NCI-H2107 treated with DMSO at 0.1 percent for 48 hours (cell line): ENCODE results near the gene CERS1.

Source experiments
- DNase-seq: peaks from one replicate; lab custom pipeline; 2025; ENCODE audit not compliant: unreplicated experiment; lab: John Stamatoyannopoulos, UW

Gene CERS1

GRCh38 chr19:18840288-18841267, 55.4 kb downstream of the CERS1 start:
- DNase-seq = no peak

GRCh38 chr19:18839465-18840287, 56.3 kb downstream of the CERS1 start:
- no peak for DNase-seq

DNA sequence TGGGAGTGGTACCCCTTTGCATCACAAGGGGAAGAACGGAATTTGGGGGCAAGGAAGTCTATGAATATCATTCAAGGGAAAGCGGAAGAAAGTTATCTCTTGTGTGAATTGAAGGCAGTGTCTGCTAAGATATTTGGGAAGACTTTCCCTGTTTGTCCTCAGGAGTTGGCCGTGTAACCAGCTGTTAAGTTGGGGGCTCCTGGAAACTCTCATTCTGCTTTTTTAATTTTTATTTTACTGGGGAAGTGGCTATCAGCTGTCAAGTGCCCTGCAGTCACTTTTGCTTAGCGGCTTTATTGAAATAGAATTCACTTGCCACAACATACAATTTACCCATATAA, 61.3 kb downstream of the CERS1 start:
- no peak for DNase-seq

GRCh38 chr19:18833849-18834643, 61.9 kb downstream of the CERS1 start:
- peak; percentile 63 for DNase-seq

DNA sequence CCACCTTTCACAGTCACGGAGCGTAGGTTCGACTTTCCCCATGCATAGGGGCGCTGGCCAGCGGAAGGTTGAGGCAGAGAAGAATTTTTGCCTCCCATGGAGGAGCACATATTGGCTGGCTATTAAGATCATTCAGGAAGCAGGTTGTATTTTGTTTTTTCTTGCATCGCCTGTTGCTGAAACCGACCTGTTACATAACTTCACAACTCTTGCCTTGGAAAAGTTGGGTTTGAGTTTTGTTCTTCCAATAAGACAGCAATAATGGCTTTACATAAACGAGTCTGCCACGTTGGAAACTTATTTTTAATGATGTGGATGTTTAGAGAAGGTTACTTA, 62.8 kb downstream of the CERS1 start:
- no peak for DNase-seq

- no peak for DNase-seq
Observed at GRCh38 chr19:18832306-18833140, 63.4 kb downstream of the CERS1 start.

DNA sequence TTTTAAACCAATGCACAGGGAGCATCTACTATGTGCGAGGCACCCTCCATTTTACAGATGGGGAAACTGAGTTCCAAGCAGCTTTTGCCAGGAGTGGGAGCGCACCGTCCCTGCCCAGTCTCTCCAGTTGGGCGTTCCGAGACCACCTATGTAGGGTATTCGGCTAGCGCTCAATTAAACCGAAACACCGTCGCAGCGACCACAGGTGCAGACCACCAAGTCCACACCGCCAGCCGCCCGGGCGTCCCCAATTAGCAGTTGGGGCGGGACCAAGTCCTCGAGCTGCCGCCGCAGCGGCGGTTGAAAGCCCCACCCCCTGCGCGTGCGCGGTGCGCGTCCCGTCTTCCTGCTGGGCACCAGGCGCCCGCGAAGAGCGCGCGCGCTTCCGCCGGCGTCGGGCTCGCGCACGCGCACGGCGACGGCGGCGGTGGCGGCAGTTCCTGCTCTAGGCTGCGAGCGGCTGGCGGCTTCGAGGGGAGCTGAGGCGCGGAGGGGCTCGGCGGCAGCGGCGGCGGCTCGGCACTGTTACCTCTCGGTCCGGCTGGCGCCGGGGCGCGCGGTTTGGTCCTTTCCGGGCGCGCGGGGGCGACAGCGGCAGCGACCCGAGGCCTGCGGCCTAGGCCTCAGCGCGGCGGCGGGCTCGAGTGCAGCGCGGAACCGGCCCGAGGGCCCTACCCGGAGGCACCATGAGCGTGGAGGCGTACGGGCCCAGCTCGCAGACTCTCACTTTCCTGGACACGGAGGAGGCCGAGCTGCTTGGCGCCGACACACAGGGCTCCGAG, 64.2 kb downstream of the CERS1 start, which contains the start of gene UPF1:
TSS of gene UPF1 (plus strand) at position 436 of the 782 bp plus-strand sequence. CDS start at position 687, 251 bp downstream.
- DNase-seq = peak; percentile 67

DNA sequence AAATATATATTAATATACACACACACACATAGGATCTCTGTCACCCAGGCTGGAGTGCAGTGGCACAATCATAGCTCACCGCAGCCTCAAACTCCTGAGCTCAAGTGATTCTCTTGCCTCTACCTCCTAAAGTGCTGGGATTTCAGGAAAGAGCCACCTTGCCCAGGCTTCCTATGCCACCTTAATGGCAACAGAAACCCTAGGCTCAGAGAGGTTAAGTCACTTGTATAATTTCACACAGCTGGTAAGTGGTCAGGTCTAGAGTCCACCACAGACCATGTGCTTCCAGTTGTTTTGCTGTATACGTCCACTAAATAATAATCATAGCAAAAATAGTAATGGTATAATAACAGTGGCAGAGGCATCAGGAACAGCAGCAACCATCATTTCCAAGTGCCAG, 65.5 kb downstream of the CERS1 start:
- no peak for DNase-seq

DNA sequence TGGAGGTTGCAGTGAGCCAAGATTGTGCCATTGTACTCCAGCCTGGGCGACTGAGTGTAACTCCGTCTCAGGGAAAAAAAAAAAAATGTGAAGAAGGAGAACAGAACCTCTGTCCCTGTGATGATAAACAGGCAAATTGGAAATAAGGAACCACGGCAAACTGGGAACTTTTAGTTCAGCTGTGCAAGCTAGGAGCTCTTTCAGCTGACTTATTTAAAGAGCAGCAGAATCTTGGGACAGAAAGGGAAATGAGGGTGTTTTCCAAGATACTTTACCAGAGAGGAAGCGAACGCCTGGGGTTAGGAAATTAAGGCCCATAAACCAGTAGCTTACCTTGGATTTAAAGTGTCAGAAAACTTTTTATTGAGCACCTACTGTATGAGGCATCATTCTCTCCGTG, 67.2 kb downstream of the CERS1 start:
- no peak for DNase-seq
